D721Med (cell line): ENCODE data around the gene CFAP20DC.

Experiments used
- DNase-seq: peaks from one replicate; pipeline ENCODE4 v3.0.0; 2011; ENCODE audit warnings: low spot score; ENCODE audit not compliant: insufficient read length
- FAIRE-seq: peaks from 2 replicates; lab custom pipeline; 2011; peaks lifted over from hg19 to GRCh38; lab: Jason Lieb, UNC
- TF ChIP-seq, protein P1 (sequence below): IDR thresholded peaks from 2 replicates; pipeline ENCODE4 v1.5.1; 2012; ENCODE audit warnings: mild to moderate bottlenecking, control low read depth; ENCODE audit not compliant: insufficient read depth; ENCODE audit errors: missing control alignments

CFAP20DC gene

GRCh38 chr3:59081071-59081470 lies 31.2 kb upstream of the CFAP20DC start:
- DNase-seq (no peak), FAIRE-seq (no peak)
- TF ChIP-seq, protein P1, sequence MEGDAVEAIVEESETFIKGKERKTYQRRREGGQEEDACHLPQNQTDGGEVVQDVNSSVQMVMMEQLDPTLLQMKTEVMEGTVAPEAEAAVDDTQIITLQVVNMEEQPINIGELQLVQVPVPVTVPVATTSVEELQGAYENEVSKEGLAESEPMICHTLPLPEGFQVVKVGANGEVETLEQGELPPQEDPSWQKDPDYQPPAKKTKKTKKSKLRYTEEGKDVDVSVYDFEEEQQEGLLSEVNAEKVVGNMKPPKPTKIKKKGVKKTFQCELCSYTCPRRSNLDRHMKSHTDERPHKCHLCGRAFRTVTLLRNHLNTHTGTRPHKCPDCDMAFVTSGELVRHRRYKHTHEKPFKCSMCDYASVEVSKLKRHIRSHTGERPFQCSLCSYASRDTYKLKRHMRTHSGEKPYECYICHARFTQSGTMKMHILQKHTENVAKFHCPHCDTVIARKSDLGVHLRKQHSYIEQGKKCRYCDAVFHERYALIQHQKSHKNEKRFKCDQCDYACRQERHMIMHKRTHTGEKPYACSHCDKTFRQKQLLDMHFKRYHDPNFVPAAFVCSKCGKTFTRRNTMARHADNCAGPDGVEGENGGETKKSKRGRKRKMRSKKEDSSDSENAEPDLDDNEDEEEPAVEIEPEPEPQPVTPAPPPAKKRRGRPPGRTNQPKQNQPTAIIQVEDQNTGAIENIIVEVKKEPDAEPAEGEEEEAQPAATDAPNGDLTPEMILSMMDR = no peak

DNA sequence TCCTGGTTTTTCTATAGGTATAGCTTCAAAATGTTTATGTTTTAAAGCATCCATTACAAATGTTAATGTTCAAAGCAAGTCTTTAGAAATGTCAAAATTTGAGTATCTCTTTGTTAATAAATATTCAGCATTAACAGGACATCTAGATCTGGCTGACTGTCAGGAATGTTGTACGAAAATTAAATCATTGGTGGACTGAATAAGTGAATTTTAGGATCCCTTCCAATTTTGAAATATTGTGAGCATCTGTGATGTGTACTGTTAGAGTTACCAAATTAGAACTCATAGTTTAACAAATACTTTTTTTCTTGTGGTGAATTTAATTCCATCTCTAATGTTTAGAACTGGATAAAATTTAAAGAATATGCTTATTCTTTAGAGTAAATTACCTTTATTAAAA lies 30.1 kb upstream of the CFAP20DC start:
- TF ChIP-seq, protein P1 = no peak
- FAIRE-seq (peak; percentile 51), DNase-seq (no peak)

DNA sequence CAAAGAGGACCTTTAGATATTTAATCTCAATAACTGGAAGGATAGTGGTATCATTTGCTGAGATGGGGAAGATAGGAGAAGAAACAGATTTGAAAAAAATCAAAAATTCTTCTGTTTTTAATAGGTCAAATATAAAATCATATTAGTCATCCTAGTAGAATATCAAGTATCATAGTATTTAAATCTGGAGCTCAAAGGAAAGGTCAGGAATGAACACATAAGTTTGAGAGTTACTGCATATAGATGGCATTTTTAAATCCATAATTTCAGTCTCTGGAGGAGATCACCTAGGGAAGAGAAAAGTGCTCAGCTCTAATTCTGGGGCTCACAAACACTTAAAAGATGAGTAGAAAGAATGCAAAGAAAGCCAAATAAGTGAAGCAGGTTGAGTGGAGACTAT lies 24.9 kb upstream of the CFAP20DC start:
- FAIRE-seq (no peak), DNase-seq (no peak)
- TF ChIP-seq, protein P1 = no peak

GRCh38 chr3:59072681-59073080 lies 22.9 kb upstream of the CFAP20DC start:
- TF ChIP-seq, protein P1 = no peak
- FAIRE-seq (no peak), DNase-seq (no peak)

GRCh38 chr3:59069838-59070237 lies 20.0 kb upstream of the CFAP20DC start:
- DNase-seq (no peak), FAIRE-seq (no peak)
- TF ChIP-seq, protein P1 = no peak

- FAIRE-seq (no peak), DNase-seq (no peak)
- TF ChIP-seq, protein P1 = no peak
Observed at GRCh38 chr3:59065240-59065639, 15.4 kb upstream of the CFAP20DC start.

- FAIRE-seq (no peak), DNase-seq (no peak)
- TF ChIP-seq, protein P1 = no peak
Observed at GRCh38 chr3:59064728-59065127, 14.9 kb upstream of the CFAP20DC start.
